ENCODE results near the gene CDYL.

- TF ChIP-seq TAF1 (IDR thresholded peaks at IDR 0.05; ENCODE audit: borderline replicate concordance, low read depth, low read length): no peak
- TF ChIP-seq POLR2A (IDR thresholded peaks at IDR 0.05; ENCODE audit: low read depth, low read length): no peak
Measured at GRCh38 chr6:4913705-4914419, 137.7 kb downstream of the CDYL start.
